Activated CD8-positive, alpha-beta memory T cell treated with anti-CD3 and anti-CD28 coated beads for 4 hours (primary cell): ENCODE results near the gene NFKBIB.
"Not testable (repeated sequence)": the region's sequence is repeated elsewhere in the genome, so short reads cannot be mapped to it uniquely, and the experiment has no call there.

Experiments
- DNase-seq, 2 donors: peaks; one replicate each; pipeline ENCODE4 v3.0.0-alpha.2; 2020; ENCODE audit warnings: low read depth in 2 of 2

NFKBIB gene

GRCh38 chr19:38899447-38900201, at the start of gene NFKBIB, which contains the start of gene SIRT2:
TSS of gene NFKBIB (plus strand) at chr19:38899969. CDS start at chr19:38900033, 64 bp downstream.
TSS of gene SIRT2 (minus strand) at chr19:38899618. CDS start at chr19:38899521, 97 bp downstream.
- peak; percentile 96 to 99 for DNase-seq

DNA sequence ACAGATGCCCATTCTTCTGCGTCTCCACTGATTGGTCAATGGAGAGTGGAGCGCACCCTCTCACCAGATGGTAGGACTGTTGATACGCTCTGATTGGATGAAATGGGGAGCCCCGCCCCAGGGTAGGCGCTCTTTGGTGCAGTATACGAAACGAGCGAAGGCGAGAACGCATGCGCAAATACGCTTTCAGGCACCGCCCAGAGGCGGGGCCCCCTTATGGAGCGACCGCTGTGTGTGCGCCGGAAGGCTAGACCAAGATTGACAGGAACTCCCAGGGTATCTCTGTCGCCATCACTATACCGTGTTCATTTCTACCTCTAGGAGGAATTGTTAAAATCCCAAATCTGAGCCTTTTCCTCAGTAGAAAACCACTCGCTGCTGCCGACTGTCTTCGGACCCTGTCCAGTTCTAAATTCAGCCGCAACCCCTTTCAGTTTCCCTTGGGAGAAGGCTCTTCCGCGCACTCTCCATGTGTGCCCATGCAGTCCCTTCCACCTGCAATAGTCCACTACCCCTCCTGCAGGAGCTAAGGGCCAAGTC, 49.3 kb upstream of the NFKBIB start:
- DNase-seq, result peak in 1 of 2 donors; percentile 99

DNA sequence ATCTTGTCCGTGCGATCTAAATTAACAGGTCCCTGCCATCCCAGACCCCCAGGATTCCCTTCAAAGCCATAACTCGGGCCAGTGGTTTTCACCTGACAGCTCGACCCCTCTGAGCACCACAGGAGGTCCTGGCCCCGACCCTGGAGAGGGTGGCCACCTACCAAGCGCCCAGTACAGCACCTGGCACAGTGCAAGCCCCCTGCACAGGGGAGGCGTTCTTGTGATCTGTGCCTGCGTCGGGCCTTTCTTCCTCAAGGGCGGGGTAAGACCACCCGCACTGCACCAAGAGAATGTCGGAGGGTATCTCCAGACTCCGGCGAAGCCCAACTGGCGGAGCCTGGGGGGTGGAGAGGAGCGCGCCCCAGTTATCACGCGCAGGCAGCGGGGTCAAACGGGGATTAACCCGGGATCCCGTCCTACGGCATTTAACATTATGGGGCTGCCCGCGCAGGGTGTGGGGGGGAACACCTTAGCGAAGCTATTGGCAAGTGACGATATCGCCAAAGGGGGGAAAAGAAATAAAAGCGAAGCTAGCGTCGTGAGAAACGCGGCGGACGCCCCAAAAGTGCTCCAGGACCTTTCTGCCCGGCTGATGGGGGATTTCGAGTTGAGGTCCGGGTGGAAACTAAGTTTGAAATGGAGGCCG, 48.7 kb upstream of the NFKBIB start:
- DNase-seq, result no peak

GRCh38 chr19:38851622-38852230, 48.0 kb upstream of the NFKBIB start:
- DNase-seq, result peak; percentile 80 to 84

GRCh38 chr19:38852231-38853044, 47.3 kb upstream of the NFKBIB start:
- DNase-seq, result no peak

GRCh38 chr19:38853214-38853613, 46.6 kb upstream of the NFKBIB start:
- no peak for DNase-seq

DNA sequence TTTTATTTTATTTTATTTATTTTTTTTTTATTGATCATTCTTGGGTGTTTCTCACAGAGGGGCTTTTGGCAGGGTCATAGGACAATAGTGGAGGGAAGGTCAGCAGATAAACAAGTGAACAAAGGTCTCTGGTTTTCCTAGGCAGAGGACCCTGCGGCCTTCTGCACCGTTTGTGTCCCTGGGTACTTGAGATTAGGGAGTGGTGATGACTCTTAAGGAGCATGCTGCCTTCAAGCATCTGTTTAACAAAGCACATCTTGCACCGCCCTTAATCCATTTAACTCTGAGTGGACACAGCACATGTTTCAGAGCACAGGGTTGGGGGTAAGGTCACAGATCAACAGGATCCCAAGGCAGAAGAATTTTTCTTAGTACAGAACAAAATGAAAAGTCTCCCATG, 44.8 kb upstream of the NFKBIB start:
- not testable (repeated sequence) for DNase-seq

- DNase-seq, result not testable (repeated sequence)
Observed at GRCh38 chr19:38855751-38856150, 44.0 kb upstream of the NFKBIB start.

GRCh38 chr19:38856813-38857212, 43.0 kb upstream of the NFKBIB start:
- DNase-seq, result no peak

- not testable (repeated sequence) for DNase-seq
Observed at GRCh38 chr19:38859631-38860204, 40.1 kb upstream of the NFKBIB start.

DNA sequence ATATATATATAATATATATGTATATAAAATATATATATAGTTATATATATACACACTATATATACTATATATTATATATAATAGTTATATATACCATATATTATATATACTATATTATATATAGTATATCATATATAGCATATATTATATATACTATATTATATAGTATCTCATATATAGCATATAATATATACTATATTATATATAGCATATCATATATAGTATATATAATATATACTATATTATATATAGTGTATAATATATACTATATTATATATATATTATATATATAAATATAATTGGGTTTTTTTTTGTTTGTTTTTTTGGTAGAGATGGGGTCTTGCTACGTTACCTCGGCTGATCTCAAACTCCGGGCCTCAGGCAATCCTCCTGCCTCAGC, 38.4 kb upstream of the NFKBIB start:
- no peak for DNase-seq

GRCh38 chr19:38862321-38863059, 37.3 kb upstream of the NFKBIB start:
- DNase-seq, result no peak

DNA sequence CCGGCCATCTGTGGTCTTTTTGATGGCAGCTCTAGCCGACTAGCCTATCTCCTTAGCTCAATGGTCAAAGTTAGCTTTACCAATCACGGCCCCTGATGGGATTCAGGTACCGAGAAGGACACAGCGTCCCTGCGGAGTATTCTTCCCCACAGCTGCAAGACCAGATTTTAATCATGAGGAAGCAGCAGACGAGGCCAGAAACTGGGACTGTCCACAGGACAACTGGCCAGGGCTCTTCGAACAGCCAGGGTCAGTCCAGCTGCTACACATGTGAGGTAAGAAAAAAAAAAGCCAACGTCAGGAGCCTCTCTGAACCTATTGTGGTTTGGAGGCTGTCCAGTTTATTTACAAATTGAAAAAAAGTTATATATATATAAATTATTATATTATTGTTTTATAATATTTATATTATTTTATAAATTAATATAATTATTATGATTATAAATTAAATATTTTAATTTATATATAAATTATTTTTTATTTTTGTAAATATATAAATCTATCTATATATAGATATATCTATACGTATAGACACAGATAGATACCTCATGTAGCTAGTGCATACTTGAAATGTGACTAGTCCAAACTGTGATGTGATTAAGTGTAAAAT, 32.5 kb upstream of the NFKBIB start:
- DNase-seq, result no peak

DNA sequence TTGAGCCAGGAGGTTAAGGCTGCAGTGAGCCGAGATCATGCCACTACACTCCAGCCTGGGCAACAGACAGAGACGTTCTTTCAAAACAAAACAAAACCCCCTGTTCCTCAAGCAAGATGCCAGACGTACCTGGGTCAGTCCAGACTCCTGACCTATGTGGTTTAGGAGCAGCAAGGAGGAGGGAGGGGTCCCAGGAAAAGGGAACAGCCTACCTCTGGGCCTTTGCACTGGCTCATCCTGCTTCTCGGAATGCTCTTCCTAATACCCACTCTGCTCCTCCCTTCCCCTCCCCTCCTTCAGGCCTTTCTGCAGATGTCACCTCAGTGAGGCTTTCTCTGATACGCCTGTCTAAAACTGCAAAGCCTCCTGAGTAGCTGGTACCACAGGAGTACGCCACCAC, 31.2 kb upstream of the NFKBIB start:
- DNase-seq, result no peak

- no peak for DNase-seq
Observed at GRCh38 chr19:38869160-38869835, 30.5 kb upstream of the NFKBIB start.

- DNase-seq, result peak; percentile 86 to 87
Observed at GRCh38 chr19:38869836-38870607, 29.7 kb upstream of the NFKBIB start.

DNA sequence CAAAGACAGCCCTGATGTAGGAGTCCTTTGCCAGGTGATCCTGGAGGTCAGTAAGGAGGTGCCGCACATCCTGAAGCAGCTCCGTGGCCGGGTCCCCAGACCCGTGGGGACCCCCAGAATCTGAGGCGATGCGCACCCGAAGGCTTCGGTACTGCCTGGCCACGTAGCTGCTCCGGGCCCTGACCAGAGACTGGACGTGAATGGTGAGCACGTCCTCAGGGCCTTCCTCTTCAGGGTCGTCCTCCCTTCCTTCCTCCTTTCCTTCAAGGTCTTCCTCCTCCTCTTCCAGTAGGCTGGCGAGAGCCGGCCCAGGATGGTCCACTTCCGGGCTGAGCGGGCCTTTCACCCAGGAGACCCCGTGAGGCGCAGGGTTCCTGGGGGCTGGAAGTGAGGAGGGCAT, 29.2 kb upstream of the NFKBIB start:
- DNase-seq, result no peak

GRCh38 chr19:38873400-38873799, 26.4 kb upstream of the NFKBIB start:
- DNase-seq, result not testable (repeated sequence)
